Fibroblast of lung (primary cell): ENCODE data around the gene PIP4K2B. TPM values are rescaled to one million over a fixed set of nuclear protein-coding genes. Genes with fewer than 3 reads are reported as not detected.

ENCODE experiments used
- DNase-seq, 2 donors: peaks; one replicate each; pipeline versions ENCODE4 v3.0.0 to v3.0.0-alpha.2; 2010; ENCODE audit warnings: low read depth in 2 of 2
- H2AFZ ChIP-seq: 2 replicates; pipeline ENCODE4 v1.5.1; 2012; ENCODE audit warnings: low read length, control low read depth, inconsistent platforms
- H3K27ac ChIP-seq: 2 replicates; pipeline ENCODE4 v1.5.1; 2011; ENCODE audit warnings: low read length, control low read depth; ENCODE audit not compliant: insufficient read depth
- H3K27me3 ChIP-seq: 2 replicates; pipeline ENCODE4 v1.5.1; 2011; ENCODE audit warnings: mild to moderate bottlenecking, low read length; ENCODE audit not compliant: control insufficient read depth, insufficient read depth
- H3K36me3 ChIP-seq: 2 replicates; pipeline ENCODE4 v1.5.1; 2011; ENCODE audit warnings: low read length; ENCODE audit not compliant: control insufficient read depth, insufficient read depth
- H3K4me1 ChIP-seq: 2 replicates; pipeline ENCODE4 v1.5.1; 2011; ENCODE audit warnings: low read length; ENCODE audit not compliant: control insufficient read depth, insufficient read depth; ENCODE audit errors: extremely low read depth
- H3K4me2 ChIP-seq: 2 replicates; pipeline ENCODE4 v1.5.1; 2011; ENCODE audit warnings: low read length, control low read depth; ENCODE audit not compliant: insufficient read depth; ENCODE audit errors: extremely low read depth
- H3K4me3 ChIP-seq, 4 experiments: fragments of 200-600 bp in 1 of 4; sonication (generic) in 1 of 4; replicated peaks in 1 of 4; 2 replicates each; pipeline ENCODE4 v1.5.1; 2011 to 2016; ENCODE audit warnings: low read length in 4 of 4, low read depth in 3 of 4, mild to moderate bottlenecking in 3 of 4, control low read depth in 2 of 4, inconsistent platforms in 1 of 4, mixed read lengths in 1 of 4; ENCODE audit not compliant: insufficient read depth in 1 of 4; ENCODE audit errors: control extremely low read depth in 1 of 4
- H3K79me2 ChIP-seq: 2 replicates; pipeline ENCODE4 v1.5.1; 2012; ENCODE audit warnings: mild to moderate bottlenecking, low read length, inconsistent platforms; ENCODE audit not compliant: control insufficient read depth, insufficient read depth
- H3K9ac ChIP-seq: 2 replicates; pipeline ENCODE4 v1.5.1; 2011; ENCODE audit warnings: mild to moderate bottlenecking, low read length, control low read depth; ENCODE audit not compliant: insufficient read depth
- H3K9me3 ChIP-seq: 2 replicates; pipeline ENCODE4 v1.5.1; 2012; ENCODE audit warnings: low read depth, low read length; ENCODE audit not compliant: control insufficient read depth, insufficient read depth
- H4K20me1 ChIP-seq: 2 replicates; pipeline ENCODE4 v1.5.1; 2011; ENCODE audit warnings: low read length; ENCODE audit not compliant: control insufficient read depth, insufficient read depth; ENCODE audit errors: extremely low read depth
- EZH2 ChIP-seq: IDR thresholded peaks from 2 replicates; pipeline ENCODE4 v1.5.1; 2012; ENCODE audit warnings: low read length, control low read depth, mild to moderate bottlenecking; ENCODE audit errors: missing control alignments
- polyA plus RNA-seq, 2 donors: library from polyadenylated mRNA; depleted of rRNA in 1 of 2; stranded (reverse) in 1 of 2; unstranded in 1 of 2; fragments of >200 nt; gene quantifications; 2 replicates each; pipeline ENCODE4 v1.2.1, GENCODE V29; 2011 to 2012; ENCODE audit warnings: missing spikeins in 1 of 2
- total RNA-seq: library from RNA; depleted of rRNA; stranded (reverse); fragments of >200 nt; gene quantifications from 2 replicates; pipeline ENCODE4 v1.2.1, GENCODE V29; 2014
- TF ChIP-seq, protein P1 (sequence below), 2 donors: IDR thresholded peaks in 1 of 2; conservative IDR thresholded peaks in 1 of 2; 1 replicate in 1 of 2; 2 replicates in 1 of 2; pipeline ENCODE4 v1.5.1; 2011 to 2012; ENCODE audit warnings: low read length in 2 of 2, control low read depth in 1 of 2, inconsistent platforms in 1 of 2, low read depth in 1 of 2, mild to moderate bottlenecking in 1 of 2

Gene PIP4K2B
- total and polyA plus RNA-seq, 2 donors (not counting 1 experiment from before 2014, with no cell fraction given) = 30.6 to 43.8 TPM

DNA sequence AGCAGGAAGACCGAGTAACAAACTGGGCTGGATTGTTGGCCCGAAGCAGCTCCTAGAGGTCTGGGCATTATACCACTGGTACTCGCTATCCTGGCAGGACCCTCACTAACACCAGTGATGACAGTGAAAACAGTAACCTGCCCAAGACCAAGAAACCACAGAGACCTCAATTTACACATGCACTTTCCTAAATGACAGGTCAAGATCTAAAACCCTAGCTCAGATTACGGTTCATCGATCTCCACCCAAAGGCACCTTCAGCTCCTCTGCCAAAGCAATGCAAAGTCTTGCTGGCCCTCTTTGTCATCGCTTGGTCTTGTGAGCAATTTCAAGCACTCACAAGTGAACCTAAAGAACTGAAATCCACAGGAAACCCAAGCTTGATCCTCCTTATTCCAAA lies 1.5 kb downstream of the PIP4K2B start:
- H3K27me3 ChIP-seq = no peaks in the 10 kb centered on the region
- H3K4me2 ChIP-seq = peak overlapping the region; percentile 79
- no peak overlapping the region for H2AFZ ChIP-seq
- no peak overlapping the region for H3K27ac ChIP-seq
- no peaks in the 10 kb centered on the region for H4K20me1 ChIP-seq
- H3K4me1 ChIP-seq = peaks cover 11% of the 10 kb centered on the region
- no peaks in the 10 kb centered on the region for H3K9me3 ChIP-seq
- TF ChIP-seq, protein P1, sequence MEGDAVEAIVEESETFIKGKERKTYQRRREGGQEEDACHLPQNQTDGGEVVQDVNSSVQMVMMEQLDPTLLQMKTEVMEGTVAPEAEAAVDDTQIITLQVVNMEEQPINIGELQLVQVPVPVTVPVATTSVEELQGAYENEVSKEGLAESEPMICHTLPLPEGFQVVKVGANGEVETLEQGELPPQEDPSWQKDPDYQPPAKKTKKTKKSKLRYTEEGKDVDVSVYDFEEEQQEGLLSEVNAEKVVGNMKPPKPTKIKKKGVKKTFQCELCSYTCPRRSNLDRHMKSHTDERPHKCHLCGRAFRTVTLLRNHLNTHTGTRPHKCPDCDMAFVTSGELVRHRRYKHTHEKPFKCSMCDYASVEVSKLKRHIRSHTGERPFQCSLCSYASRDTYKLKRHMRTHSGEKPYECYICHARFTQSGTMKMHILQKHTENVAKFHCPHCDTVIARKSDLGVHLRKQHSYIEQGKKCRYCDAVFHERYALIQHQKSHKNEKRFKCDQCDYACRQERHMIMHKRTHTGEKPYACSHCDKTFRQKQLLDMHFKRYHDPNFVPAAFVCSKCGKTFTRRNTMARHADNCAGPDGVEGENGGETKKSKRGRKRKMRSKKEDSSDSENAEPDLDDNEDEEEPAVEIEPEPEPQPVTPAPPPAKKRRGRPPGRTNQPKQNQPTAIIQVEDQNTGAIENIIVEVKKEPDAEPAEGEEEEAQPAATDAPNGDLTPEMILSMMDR (conservative IDR thresholded peaks at IDR 0.05 in 1 of 2, IDR thresholded peaks at IDR 0.05 in 1 of 2; ENCODE audit: low read depth in 1 of 2, low read length in 2 of 2) = no peak
- TF ChIP-seq EZH2 = no peak
- H3K79me2 ChIP-seq = peaks cover 51% of the 10 kb centered on the region
- no peak overlapping the region for H3K9ac ChIP-seq
- no peaks in the 10 kb centered on the region for H3K36me3 ChIP-seq
- DNase-seq = no peak
- H3K4me3 ChIP-seq = peak overlapping the region; percentile 54 to 85 (median 80)

DNA sequence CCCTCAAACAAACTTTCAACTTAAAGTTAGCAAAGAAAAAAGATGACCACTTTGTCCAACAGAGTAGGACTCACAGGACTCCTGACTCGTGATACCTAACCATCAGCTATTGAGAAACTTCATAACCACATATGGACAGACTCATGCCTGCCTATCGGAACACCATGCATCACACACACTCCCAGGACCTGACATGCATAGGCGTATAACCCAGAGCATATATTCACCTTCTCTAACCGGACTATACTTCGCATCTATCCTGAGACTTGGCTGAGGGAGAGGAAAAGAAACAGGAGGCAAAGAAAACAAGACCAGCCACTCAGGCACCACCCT lies 2.2 kb downstream of the PIP4K2B start:
- H3K4me3 ChIP-seq = peak overlapping the region; percentile 54 to 85 (median 80)
- TF ChIP-seq, protein P1 (conservative IDR thresholded peaks at IDR 0.05 in 1 of 2, IDR thresholded peaks at IDR 0.05 in 1 of 2; ENCODE audit: low read depth in 1 of 2, low read length in 2 of 2) = no peak
- no peak for TF ChIP-seq EZH2
- no peak overlapping the region for H3K27ac ChIP-seq
- peaks cover 3% of the 10 kb centered on the region for H3K36me3 ChIP-seq
- peak overlapping the region; percentile 79 for H3K4me2 ChIP-seq
- peaks cover 58% of the 10 kb centered on the region for H3K79me2 ChIP-seq
- no peak overlapping the region for H3K9ac ChIP-seq
- peaks cover 11% of the 10 kb centered on the region for H3K4me1 ChIP-seq
- DNase-seq = peak in 1 of 2 donors; percentile 23
- no peaks in the 10 kb centered on the region for H3K9me3 ChIP-seq
- no peaks in the 10 kb centered on the region for H3K27me3 ChIP-seq
- H4K20me1 ChIP-seq = no peaks in the 10 kb centered on the region
- no peak overlapping the region for H2AFZ ChIP-seq

DNA sequence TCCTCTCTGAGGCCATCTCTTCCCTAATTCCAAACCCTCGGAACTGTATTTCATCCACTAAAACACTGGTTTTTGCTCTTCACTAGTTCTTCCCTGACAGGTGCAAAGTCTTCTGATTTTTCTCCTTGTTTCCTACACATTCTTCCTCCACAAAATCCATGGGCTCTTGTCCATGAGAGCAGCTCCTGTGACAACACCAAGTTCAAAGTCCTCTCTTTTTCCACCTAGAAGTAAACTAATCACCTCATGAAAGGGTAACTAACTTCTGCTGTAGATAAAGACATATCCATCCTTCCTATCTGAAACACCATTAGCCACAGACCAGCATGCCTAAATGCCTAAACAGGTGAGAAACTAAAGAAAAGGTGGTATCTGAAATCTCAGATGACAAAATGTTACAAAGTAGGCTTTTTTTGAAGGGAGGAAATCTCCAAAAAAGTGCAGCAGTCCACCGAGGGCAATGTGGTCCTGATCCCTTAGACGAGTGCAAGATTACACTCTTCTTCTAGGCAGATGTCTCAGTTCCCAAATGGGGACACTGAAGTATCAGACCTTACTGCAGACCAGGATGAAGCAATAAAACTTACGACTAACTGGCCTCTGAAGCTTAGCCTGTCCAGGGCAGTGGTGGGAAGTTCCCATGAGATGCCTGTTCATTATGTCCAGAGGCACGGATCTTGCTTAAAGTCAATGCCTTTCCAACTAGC lies 2.8 kb downstream of the PIP4K2B start:
- H3K27ac ChIP-seq = no peak overlapping the region
- no peaks in the 10 kb centered on the region for H4K20me1 ChIP-seq
- no peak overlapping the region for H2AFZ ChIP-seq
- no peak overlapping the region for H3K9ac ChIP-seq
- no peak overlapping the region for H3K4me2 ChIP-seq
- peaks cover 62% of the 10 kb centered on the region for H3K79me2 ChIP-seq
- DNase-seq = no peak
- peak overlapping the region in 1 of 4 experiments; percentile 76 for H3K4me3 ChIP-seq
- H3K4me1 ChIP-seq = peaks cover 11% of the 10 kb centered on the region
- no peaks in the 10 kb centered on the region for H3K9me3 ChIP-seq
- no peaks in the 10 kb centered on the region for H3K27me3 ChIP-seq
- no peak for TF ChIP-seq EZH2
- TF ChIP-seq, protein P1 (conservative IDR thresholded peaks at IDR 0.05 in 1 of 2, IDR thresholded peaks at IDR 0.05 in 1 of 2; ENCODE audit: low read depth in 1 of 2, low read length in 2 of 2) = no peak
- peaks cover 3% of the 10 kb centered on the region for H3K36me3 ChIP-seq
